H9 (cell line): ENCODE results near the gene ZNF746. TPM values are rescaled to one million over a fixed set of nuclear protein-coding genes. Genes with fewer than 3 reads are reported as not detected.

ENCODE experiments used
- DNase-seq: peaks from one replicate; pipeline ENCODE4 v3.0.0-alpha.2; 2017
- H2AFZ ChIP-seq: one replicate; pipeline ENCODE4 v1.6.1; 2013; ENCODE audit warnings: mild to moderate bottlenecking, low read length, control low read depth, moderate library complexity
- H2AK5ac ChIP-seq: 2 replicates; pipeline ENCODE4 v1.6.1; 2013; ENCODE audit warnings: low read length, control low read depth, mixed read lengths; ENCODE audit not compliant: insufficient read length
- H2BK120ac ChIP-seq: one replicate; pipeline ENCODE4 v1.6.1; 2013; ENCODE audit warnings: low read depth, mild to moderate bottlenecking, low read length, control low read depth, inconsistent platforms; ENCODE audit not compliant: poor library complexity, severe bottlenecking
- H2BK12ac ChIP-seq: 2 replicates; pipeline ENCODE4 v1.6.1; 2013; ENCODE audit warnings: low read length, control low read depth, mixed read lengths, low read depth; ENCODE audit not compliant: insufficient read length
- H2BK15ac ChIP-seq: 2 replicates; pipeline ENCODE4 v1.6.1; 2013; ENCODE audit warnings: low read depth, low read length, control low read depth
- H2BK20ac ChIP-seq: one replicate; pipeline ENCODE4 v1.6.1; 2013; ENCODE audit warnings: low read depth, mild to moderate bottlenecking, low read length, control low read depth, inconsistent platforms; ENCODE audit not compliant: poor library complexity, severe bottlenecking
- H2BK5ac ChIP-seq: 2 replicates; pipeline ENCODE4 v1.6.1; 2013; ENCODE audit warnings: low read length, control low read depth, mixed read lengths; ENCODE audit not compliant: insufficient read length
- H3K14ac ChIP-seq: 2 replicates; pipeline ENCODE4 v1.6.1; 2013; ENCODE audit warnings: low read length, control low read depth; ENCODE audit not compliant: insufficient read depth
- H3K18ac ChIP-seq: 2 replicates; pipeline ENCODE4 v1.6.1; 2013; ENCODE audit warnings: low read depth, mild to moderate bottlenecking, mixed read lengths, low read length, control low read depth; ENCODE audit not compliant: insufficient read length
- H3K23ac ChIP-seq: 2 replicates; pipeline ENCODE4 v1.6.1; 2013; ENCODE audit warnings: low read length, control low read depth, mixed read lengths, low read depth; ENCODE audit not compliant: insufficient read length
- H3K23me2 ChIP-seq: 2 replicates; pipeline ENCODE4 v1.6.1; 2013; ENCODE audit warnings: low read depth, mild to moderate bottlenecking, mixed read lengths, low read length, control low read depth; ENCODE audit not compliant: insufficient read length, poor library complexity, severe bottlenecking
- H3K27ac ChIP-seq: 2 replicates; pipeline ENCODE4 v1.5.1; 2013; ENCODE audit warnings: low read length, control low read depth, mixed read lengths, low read depth; ENCODE audit not compliant: insufficient read length
- H3K27me3 ChIP-seq: 2 replicates; pipeline ENCODE4 v1.6.1; 2013; ENCODE audit warnings: low read length, control low read depth, inconsistent platforms; ENCODE audit not compliant: insufficient read depth
- H3K4ac ChIP-seq: 2 replicates; pipeline ENCODE4 v1.6.1; 2013; ENCODE audit warnings: low read depth, mild to moderate bottlenecking, control low read depth, inconsistent platforms, low read length, moderate library complexity
- H3K4me1 ChIP-seq: 2 replicates; pipeline ENCODE4 v1.6.1; 2013; ENCODE audit warnings: low read length, control low read depth, inconsistent platforms; ENCODE audit not compliant: insufficient read depth
- H3K4me2 ChIP-seq: 2 replicates; pipeline ENCODE4 v1.6.1; 2013; ENCODE audit warnings: low read length, control low read depth, mixed read lengths; ENCODE audit not compliant: insufficient read length, insufficient read depth
- H3K56ac ChIP-seq: 2 replicates; pipeline ENCODE4 v1.6.1; 2013; ENCODE audit warnings: low read depth, mild to moderate bottlenecking, mixed read lengths, low read length, control low read depth; ENCODE audit not compliant: insufficient read length
- H3K79me1 ChIP-seq: 2 replicates; pipeline ENCODE4 v1.6.1; 2013; ENCODE audit warnings: low read depth, mild to moderate bottlenecking, moderate library complexity, low read length, control low read depth, inconsistent platforms; ENCODE audit not compliant: insufficient read depth, poor library complexity, severe bottlenecking
- H3K79me2 ChIP-seq: 2 replicates; pipeline ENCODE4 v1.6.1; 2013; ENCODE audit warnings: low read length, control low read depth, inconsistent platforms; ENCODE audit not compliant: insufficient read depth
- H3K9ac ChIP-seq: 2 replicates; pipeline ENCODE4 v1.6.1; 2013; ENCODE audit warnings: low read length, control low read depth, mixed read lengths; ENCODE audit not compliant: insufficient read length; ENCODE audit errors: extremely low read depth
- H3K9me3 ChIP-seq: one replicate; pipeline ENCODE4 v1.6.1; 2013; ENCODE audit warnings: low read depth, low read length, inconsistent platforms; ENCODE audit not compliant: control insufficient read depth
- H3T11ph ChIP-seq: one replicate; pipeline ENCODE4 v1.6.1; 2013; ENCODE audit warnings: mild to moderate bottlenecking, low read length, control low read depth, inconsistent platforms
- H4K20me1 ChIP-seq: one replicate; pipeline ENCODE4 v1.6.1; 2013; ENCODE audit not compliant: control insufficient read depth, insufficient read length, insufficient read depth
- H4K5ac ChIP-seq: 2 replicates; pipeline ENCODE4 v1.6.1; 2013; ENCODE audit warnings: low read depth, mild to moderate bottlenecking, mixed read lengths, low read length, control low read depth; ENCODE audit not compliant: insufficient read length
- H4K8ac ChIP-seq: replicated peaks from 2 replicates; pipeline ENCODE4 v1.6.1; 2013; ENCODE audit warnings: low read length, control low read depth, mixed read lengths, low read depth; ENCODE audit not compliant: insufficient read length
- H4K91ac ChIP-seq: 2 replicates; pipeline ENCODE4 v1.6.1; 2013; ENCODE audit warnings: low read depth, mild to moderate bottlenecking, moderate library complexity, mixed read lengths, low read length, control low read depth; ENCODE audit not compliant: insufficient read length
- H3K27ac Mint-ChIP-seq, 3 experiments: 2 replicates in 2 of 3; 3 replicates in 1 of 3; pipeline ENCODE4 v1.8.0; 2020 to 2021; ENCODE audit warnings: mixed read lengths in 3 of 3, mild to moderate bottlenecking in 1 of 3, moderate library complexity in 1 of 3
- H3K27me3 Mint-ChIP-seq: 2 replicates; pipeline ENCODE4 v1.8.0; 2021; ENCODE audit warnings: low read depth, mild to moderate bottlenecking, moderate library complexity, mixed read lengths
- H3K36me3 Mint-ChIP-seq, 3 experiments: 2 replicates in 2 of 3; 3 replicates in 1 of 3; pipeline ENCODE4 v1.8.0; 2020 to 2021; ENCODE audit warnings: low read depth in 3 of 3, mixed read lengths in 3 of 3; ENCODE audit not compliant: insufficient read depth in 1 of 3
- H3K4me1 Mint-ChIP-seq, 2 experiments: 2 replicates each; pipeline ENCODE4 v1.8.0; 2020; ENCODE audit warnings: mixed read lengths in 2 of 2
- H3K4me3 Mint-ChIP-seq, 2 experiments: 2 replicates in 1 of 2; 3 replicates in 1 of 2; pipeline ENCODE4 v1.8.0; 2020 to 2021; ENCODE audit warnings: mild to moderate bottlenecking in 2 of 2, mixed read lengths in 2 of 2, moderate library complexity in 1 of 2
- H3K9me3 Mint-ChIP-seq, 2 experiments: 2 replicates in 1 of 2; 3 replicates in 1 of 2; pipeline ENCODE4 v1.8.0; 2020; ENCODE audit warnings: mild to moderate bottlenecking in 2 of 2, mixed read lengths in 2 of 2, moderate library complexity in 1 of 2
- CTCF ChIP-seq: fragments of 200-600 bp; sonication (generic); conservative IDR thresholded peaks from 3 replicates; pipeline ENCODE4 v1.8.0; 2021; ENCODE audit warnings: antibody characterized with exemption, mild to moderate bottlenecking
- WGBS: extraction: QIAGEN DNeasy Blood & Tissue Kit; methylation state at CpG from one replicate; pipeline ENCODE4 v1.1.7; 2013; ENCODE audit warnings: missing lambda C conversion rate, low lambda C conversion rate, mixed read lengths; ENCODE audit not compliant: insufficient read length; ENCODE audit errors: extremely low coverage; 5-methylcytosine and 5-hydroxymethylcytosine counted together
- total RNA-seq: library from RNA; stranded (reverse); gene quantifications from 2 replicates; pipeline ENCODE4 v1.2.1, GENCODE V29; 2021

ZNF746 gene
- total RNA-seq, 1 experiment from 2014 or later: 26.7 TPM

- Mint-ChIP-seq H3K27ac (no peak overlapping the region), H3K4me1 (peaks cover 0 to 8% of the 10 kb centered on the region in 2 experiments; a peak in 3 of 4 replicates), H3K4me3 (no peak overlapping the region), H3K9me3 (peaks cover 7 to 26% of the 10 kb centered on the region in 2 experiments), H3K27me3 (peaks cover 2% of the 10 kb centered on the region), H3K36me3 (peaks cover 30 to 58% (median 53%) of the 10 kb centered on the region in 3 experiments)
- Histone ChIP-seq H4K91ac (no peak overlapping the region), H3K23ac (no peak overlapping the region), H2BK15ac (no peak overlapping the region), H3T11ph (no peak overlapping the region), H3K56ac (no peak overlapping the region), H2AFZ (no peak overlapping the region), H4K5ac (no peak overlapping the region), H2BK20ac (no peak overlapping the region), H3K27ac (no peak overlapping the region), H3K4me2 (no peak overlapping the region), H3K79me1 (no peaks in the 10 kb centered on the region), H3K4me1 (no peaks in the 10 kb centered on the region), H3K9ac (no peak overlapping the region), H3K79me2 (no peaks in the 10 kb centered on the region), H2BK12ac (no peak overlapping the region), H2AK5ac (no peak overlapping the region), H3K14ac (no peak overlapping the region; the same call in 1 of the 2 replicates), H3K9me3 (no peaks in the 10 kb centered on the region), H3K23me2 (no peaks in the 10 kb centered on the region), H2BK5ac (no peak overlapping the region), H3K18ac (no peak overlapping the region), H3K4ac (no peak overlapping the region), H4K8ac (no peak overlapping the region), H3K27me3 (no peaks in the 10 kb centered on the region), H2BK120ac (no peak overlapping the region), H4K20me1 (no peaks in the 10 kb centered on the region)
- no peak for TF ChIP-seq CTCF
- no peak for DNase-seq
- no CpG with 5 or more reads among the region's 6 CpGs for WGBS
Measured at GRCh38 chr7:149471289-149471953, 26.2 kb downstream of the ZNF746 start.
